Activated naive CD8-positive, alpha-beta T cell treated with anti-CD3 and anti-CD28 coated beads, Interleukin-2, amount 50 U/mL, for 16 hours (primary cell): ENCODE data around the gene EPS8L3.
"Not testable (repeated sequence)": the region's sequence is repeated elsewhere in the genome, so short reads cannot be mapped to it uniquely, and the experiment has no call there.

ENCODE experiments used
- DNase-seq: peaks from one replicate; pipeline ENCODE4 v3.0.0-alpha.2; 2020; ENCODE audit warnings: low read depth, low spot score

Gene EPS8L3

DNA sequence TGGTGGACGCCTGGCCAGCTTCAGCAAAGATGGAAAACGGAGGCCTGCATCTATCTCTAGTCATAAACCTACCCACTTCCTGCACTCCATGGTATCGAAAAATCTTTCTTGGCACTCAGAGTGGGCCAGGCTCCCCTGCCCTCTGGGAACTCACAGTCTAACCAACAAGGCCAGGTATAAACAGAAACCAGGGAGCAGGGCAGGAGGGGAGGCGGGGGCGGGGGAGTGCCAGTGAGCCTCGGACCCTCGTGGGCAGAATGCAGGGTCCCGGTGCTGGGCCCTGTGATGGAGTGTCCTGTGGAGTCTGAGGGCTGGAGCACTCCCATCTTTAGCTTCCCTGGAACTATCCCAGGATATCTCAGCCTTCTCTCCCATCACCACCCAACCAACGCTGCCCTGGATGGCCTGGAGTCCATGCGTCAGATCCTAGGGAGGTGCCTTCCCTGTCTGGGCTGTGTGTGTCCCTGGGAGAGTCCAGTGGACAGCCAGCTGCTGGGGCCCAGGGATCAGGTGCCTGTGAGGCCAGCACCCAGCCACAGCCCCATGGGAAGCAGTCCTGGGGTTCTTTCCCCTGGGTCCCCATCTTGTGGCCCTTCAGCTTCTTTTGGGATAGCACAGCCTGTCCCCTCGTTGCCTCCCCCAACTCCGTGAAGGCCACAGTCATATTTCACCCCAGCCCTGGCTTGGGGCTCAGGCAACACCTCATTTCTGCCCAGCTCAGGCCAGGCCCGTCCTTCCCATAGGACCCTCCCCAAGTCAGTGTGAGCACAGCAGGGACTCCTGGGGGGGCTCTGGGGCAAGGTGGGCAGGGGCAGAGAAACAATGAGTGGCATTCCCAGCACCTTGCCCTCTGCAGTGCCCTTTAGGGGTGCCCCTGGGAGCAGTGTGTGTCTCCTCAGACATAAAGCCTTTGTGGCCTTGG is 1.1 kb upstream of the EPS8L3 start:
- no peak for DNase-seq

DNA sequence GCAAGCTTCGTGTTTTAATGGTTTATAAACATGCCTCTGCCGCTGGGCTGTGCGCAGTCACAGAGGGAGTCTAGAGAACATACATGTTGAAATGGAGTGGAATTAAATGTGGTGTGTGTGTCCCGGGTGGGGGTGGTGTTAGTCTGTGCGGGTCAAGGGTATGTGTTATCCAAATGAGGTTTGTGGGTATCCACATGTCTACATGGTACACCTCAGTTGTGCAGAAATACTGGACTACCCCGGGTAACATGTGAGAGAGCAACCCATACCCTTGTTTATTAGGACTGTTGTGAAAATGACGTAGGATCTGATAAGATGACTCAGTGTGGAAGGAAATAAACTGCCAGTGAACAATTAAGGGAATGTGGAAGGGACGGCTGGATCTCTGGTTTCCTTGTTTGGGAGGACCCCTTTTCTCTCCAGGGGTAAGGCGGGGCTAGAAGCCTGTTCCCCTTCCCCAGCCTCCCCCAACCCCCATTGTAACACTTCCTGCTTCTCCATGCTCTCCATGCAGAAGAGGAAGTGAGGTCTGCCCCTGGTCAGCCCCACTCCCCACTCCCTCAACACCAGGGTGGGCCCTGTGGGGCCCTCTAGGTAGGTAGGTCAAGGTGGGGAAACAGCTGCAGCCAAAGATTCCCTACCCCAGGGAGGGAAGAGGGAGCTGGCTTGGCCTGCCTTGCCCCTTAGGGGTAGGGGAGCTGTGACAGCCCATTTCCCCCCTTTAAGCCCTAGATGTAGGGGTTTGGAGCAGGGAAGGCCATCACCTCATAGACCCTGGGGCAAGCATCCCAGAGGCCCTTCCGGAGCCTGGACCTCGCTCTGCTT is 690 bp downstream of the EPS8L3 start:
- DNase-seq = no peak

DNA sequence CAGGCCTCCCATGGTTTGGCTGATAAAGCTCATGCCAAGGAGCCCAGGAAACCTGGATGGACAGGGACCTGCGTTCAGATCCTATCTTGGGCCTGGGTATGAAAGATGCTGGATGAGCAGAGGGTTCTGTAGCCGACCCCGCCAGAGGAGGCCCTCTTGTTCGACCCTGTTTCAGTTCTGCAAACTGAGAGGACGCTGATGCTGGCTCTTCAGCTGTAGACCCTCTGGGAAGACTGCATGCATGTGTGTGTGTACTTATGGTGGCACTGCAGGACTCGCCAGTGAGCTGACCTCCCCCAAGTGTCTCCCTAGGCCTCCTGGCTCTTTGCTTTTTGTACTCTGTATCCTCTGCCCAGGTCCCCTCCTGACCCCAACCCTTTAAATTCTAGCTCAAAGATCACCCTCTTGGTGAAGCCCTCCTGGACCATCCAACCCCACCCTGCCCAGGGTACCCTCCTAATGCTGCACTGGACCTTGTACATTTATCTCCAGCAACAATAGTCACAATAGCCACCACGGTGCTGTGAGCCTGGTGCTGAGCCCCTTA is 1.6 kb downstream of the EPS8L3 start:
- DNase-seq = no peak

DNA sequence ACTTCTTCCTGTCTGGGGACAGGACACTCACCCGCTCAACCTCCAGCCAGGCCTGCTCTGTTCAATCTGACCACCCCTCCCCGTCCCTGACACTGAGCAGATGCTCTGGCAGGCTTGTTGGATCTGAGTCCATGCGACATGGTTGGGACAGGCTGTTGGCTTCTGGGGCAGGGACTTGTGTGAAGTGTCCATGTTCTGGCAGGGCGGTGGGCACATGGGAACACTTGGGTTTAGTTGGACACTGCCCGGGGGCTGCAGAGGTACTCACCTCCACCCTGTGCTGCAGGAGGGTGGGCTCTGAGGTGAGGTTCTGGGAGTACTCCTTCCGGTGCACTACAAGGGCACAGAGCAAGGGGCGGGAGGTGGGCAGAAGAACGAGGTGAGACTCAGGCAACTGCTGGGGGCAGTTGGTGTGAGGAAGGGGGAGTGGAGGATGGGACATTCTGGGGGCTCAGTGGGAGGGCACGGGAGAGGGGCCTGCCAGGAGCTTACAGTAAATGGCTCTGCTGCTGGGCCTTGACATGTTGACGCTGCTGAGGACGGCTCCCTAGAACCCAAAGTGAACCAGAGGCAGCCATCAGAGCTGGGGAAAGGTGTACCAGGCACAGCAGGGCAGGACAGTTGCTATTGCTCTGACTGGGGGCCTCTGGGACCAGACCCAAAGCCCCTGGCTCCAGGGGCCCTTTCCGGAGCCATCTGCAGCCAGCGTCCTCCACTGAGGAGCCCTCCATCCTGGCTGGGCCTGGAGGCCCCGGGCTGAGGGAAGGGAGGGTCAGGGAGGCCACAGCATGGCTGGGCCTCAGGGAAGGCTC is 2.3 kb downstream of the EPS8L3 start:
- no peak for DNase-seq

DNA sequence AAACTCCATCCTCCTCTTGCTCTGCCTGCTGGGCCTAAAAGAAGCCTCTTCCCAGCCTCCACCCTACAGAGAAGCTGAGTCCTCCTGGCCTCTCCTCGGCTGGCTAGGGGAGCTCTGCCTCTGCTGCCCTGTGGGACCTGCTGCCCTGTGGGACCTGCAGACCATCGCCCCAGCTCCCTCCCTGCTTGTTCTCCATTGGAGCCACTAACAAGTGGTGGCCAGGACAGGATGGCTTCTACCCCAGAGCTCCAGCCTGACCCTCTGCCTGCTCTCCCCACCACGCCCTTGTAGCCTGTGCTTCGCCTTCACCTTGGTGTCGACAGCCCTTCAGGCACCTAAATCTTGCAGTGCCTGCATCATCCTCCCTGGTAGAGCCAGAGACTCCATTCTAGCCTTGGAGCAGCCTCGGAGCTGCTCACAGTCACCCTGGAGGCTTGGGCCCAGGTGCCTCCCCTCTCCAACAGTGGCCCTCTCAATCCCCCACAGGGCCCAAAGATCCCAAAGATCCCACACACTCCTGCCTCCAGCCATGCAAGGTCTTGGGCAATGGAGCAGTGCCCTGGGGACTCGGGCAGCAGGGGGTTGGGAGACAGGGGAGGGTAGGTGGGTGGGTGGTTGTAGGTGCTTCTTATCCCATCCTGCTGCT is 3.0 kb downstream of the EPS8L3 start:
- no peak for DNase-seq

DNA sequence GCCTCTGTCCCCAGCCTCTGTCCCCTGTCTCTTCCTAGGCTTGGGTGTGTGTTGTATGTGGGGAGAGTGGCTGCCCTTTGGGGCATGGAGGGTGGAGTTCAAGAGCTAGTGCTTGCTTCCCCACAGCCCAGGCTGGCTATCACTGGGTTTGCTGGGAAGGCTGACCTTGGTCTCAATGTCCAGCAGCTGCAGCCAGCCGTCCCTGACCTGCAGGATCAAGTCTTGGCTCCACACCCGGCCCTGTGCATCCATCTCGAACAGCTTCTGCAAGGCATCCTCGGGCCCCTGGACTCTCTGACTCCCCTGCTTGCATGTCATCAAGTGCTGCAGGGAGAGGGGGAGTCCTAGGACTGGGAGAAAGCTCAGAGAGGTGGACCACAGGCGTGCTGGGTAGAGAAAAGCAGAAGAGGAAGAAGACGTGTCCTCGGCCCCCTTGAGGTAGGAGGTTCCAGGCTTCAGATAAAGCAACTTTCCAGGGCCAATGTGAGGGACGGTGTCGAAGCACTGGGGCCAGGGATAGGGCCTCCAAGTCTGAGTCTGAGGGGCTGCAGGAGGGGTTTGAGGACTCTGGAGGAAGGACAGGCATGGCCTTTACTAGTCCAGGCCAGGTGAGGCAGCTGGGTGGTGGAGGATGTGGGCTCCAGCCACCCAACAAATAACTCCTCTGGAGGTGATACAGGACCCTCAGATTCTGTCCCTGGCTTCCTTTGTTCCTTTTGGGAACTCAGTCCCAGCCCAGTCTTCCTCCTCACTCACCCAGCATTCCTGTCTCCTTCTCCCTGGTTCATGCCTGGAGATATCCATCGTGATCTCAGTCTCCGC is 4.0 kb downstream of the EPS8L3 start:
- no peak for DNase-seq

DNA sequence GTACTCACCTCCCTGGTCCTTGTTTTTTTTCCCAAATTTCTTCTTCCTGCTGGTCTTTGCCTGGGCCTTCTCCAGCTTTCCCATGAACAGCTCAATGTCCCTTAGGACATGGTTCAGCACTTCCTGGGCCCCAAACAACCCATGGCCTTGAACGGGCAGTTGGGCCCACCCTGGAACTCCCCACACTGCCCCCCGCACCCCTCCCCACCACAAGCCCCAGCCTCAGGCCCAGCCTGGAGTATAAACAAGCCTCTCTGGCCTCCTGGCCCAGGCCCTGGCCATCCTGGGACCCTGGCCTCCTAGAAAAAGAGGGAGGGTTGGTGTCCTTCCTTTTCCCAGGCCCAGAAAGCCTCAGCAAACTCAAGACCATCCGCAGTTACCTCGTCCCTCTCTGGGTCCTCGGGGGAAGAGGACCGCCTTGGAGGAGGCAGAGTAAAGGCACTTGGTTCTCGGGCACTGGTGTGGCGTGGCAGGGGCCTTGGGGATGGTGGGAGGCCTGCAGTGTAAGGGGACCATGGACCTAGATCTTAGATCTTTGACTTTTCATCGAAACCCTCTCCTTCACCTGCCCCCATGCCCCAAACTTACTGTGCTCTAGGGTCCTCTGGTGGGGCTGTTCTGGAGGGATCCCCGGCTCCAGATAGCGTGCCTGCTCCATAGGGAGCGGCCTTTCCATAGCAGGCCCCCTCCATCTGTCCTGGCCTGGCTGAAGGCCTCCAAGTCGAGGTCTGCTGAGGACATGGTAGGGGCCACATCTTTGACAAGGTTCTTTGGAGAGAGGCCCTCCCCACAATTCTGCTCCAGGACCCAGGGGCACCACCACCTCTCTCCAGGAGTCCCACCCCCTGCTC is 5.6 kb downstream of the EPS8L3 start:
- DNase-seq = no peak

DNA sequence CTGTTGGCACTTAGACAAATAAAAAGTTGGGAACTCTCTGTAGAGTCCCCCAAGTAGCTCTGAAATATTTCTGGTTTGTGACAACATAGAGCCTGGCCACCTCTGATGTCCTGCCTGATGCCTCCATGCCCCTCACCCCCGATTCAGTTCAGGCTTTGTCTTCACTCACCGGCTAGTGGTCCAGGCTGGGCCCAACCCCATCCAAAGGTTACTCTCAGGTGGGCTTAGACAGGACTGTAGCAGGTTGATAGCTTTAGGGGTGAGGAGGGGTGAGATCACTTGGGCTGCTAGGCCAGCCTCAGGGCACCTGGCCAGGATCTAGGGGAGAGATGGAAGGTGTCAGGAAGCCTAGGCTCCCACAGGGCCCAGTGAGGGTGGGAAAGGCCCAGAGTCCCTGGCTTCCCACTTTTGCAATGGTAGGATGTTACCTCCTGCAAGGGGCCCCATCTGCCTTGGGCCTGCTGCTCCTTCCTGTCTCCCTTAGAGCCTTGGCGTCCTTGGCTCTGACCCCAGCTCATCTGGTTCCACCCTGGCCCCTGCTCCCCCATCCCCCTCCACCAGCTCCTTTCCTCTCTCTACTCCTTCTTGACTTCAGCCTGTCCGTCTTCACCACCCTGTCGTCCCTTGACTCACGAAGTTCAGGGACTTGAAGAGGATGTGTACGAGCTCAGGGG is 6.7 kb downstream of the EPS8L3 start:
- DNase-seq = no peak

DNA sequence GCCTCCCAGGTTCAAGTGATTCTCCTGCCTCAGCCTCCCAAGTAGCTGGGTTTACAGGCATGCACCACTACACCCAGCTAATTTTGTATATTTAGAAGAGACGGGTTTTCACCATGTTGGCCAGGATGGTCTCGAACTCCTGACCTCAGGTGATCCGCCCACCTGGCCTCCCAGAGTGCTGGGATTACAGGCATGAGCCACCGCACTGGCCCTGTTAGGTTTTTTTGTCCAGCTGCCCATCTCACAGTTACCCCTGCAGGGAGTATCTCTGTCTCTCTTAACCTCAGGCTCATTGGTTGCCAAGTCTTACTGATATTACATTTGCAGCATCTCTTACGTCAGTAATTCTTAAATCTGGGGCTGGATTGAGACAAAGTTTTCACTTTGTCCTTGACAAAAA is 7.4 kb downstream of the EPS8L3 start:
- not testable (repeated sequence) for DNase-seq

DNA sequence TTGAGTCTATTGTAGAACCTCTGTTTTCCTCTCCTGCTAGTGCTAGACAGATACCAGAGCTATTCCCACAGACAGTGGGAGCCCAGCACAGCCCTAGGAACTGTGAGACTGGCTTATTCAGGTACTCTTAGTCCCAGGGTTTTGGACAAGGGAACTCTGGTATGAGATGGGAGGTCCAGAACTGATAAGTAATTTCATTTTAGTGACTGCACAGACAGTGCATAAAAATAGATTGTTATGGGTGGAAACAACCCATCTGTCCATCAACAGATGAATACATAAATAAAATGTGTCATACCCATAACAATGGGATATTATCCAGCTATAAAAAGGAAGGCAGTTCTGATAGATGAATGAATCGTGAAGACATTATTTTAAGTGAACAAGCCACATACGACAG is 9.0 kb downstream of the EPS8L3 start:
- no peak for DNase-seq

DNA sequence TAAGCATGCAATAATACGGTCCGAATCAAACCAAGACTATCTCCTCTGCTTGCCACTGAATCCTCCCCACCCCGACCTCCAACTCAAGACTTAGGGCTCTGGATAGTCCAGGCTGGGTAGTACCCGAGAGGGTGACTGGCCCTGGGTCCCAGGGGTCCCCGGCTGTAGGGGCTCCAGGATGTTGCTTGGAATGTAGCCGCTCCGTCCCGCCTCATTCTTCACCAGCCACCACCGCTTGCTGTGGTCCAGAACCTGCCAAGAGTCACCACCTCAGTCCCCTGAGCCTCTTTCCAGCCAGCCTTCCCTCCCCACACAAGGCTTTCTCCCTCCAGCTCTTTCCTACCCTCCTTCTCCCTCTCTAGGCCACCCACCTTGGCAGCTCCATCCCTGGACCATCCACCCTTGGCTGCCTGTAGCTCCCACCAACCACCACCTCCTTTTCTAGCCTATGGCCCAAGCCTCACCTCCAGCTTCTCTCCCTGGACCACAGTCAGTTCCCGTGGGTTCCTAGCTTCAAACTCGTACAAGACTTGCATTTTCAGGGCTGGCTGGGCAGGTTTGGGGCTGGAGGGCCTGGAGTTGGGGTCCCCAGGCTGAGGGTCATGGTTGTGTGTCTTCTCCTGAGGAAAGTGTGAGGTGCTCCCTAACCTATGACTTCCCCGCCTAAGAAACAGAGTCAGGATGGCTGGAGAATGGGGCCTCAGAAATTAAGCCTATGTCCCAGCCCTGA is 12.0 kb downstream of the EPS8L3 start:
- no peak for DNase-seq

DNA sequence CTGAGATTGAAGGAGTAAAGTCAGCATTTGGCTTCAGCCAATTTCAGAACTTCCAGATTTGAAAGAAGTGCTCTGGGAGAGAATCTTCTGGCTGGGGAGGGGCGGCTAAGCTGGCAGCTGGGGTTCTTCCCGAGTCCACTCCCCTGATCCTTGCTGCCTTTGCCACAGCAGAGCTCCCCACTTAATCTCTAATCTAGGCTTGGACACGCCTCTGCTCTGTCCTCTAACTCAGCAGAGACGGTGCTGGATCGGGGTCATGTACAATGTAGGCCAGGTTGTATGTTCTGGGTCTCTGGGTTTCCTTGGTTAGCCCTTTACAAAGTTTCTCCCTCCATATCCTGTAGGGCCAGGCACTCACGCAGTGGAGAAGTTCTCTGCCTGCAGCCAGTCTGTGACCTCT is 12.8 kb downstream of the EPS8L3 start:
- no peak for DNase-seq

DNA sequence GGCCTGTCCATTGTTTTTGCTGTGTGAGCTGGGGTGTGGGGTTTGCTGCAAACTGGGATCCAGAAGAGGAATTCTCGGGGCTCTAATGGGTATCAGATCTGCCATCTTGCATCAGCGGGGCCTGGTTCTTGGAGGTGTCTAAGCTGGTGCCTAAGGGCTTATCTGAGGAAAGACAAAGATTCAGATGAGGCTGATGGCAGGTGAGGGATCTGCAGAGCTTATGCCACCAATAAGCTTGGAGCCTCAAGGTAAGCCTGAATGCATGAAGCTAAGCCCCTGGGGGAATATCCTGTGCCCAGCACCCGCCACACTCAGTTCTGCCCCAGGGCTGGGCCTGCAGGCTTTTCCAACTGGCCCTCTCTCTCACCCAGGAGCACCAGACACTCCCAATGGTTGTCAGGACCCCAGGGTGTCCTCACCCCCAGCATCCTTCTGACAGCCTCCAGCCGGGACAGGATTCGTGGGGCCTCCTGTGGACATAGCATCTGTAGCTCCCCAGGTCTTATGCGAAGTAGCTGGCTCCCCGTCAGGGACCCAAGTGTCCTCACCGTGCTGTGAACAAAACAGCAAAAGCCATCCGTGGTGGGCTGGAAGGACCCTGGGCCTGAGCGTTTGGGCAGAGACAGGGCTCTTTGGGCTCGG is 13.4 kb downstream of the EPS8L3 start:
- DNase-seq = no peak

DNA sequence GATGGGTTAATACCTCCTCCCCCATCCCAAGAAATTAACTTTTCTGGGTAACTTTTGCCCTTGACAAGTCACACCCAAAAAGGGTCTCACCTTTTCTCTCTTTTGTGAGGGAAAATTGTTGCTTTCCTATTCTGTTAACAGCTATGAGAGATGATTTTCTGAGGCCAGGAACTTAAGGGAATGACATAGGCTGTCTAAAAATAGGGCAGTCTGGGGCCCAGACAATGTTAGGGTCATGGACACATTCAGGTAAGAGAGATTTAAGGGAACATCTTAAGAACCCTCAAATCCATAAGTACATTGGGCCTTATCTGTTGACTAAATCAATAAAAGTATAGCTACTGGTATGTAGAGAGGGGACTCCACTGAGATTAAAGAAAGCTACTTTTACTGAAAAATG is 14.5 kb downstream of the EPS8L3 start:
- no peak for DNase-seq

DNA sequence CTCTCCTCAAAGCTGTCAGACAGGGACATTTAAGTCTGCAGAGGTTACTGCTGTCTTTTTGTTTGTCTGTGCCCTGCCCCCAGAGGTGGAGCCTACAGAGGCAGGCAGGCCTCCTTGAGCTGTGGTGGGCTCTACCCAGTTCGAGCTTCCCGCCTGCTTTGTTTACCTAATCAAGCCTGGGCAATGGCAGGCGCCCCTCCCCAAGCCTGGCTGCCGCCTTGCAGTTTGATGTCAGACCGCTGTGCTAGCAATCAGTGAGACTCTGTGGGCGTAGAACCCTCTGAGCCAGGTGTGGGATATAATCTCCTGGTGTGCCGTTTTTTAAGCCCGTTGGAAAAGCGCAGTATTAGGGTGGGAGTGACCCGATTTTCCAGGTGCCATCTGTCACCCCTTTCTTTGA is 15.4 kb downstream of the EPS8L3 start:
- not testable (repeated sequence) for DNase-seq

DNA sequence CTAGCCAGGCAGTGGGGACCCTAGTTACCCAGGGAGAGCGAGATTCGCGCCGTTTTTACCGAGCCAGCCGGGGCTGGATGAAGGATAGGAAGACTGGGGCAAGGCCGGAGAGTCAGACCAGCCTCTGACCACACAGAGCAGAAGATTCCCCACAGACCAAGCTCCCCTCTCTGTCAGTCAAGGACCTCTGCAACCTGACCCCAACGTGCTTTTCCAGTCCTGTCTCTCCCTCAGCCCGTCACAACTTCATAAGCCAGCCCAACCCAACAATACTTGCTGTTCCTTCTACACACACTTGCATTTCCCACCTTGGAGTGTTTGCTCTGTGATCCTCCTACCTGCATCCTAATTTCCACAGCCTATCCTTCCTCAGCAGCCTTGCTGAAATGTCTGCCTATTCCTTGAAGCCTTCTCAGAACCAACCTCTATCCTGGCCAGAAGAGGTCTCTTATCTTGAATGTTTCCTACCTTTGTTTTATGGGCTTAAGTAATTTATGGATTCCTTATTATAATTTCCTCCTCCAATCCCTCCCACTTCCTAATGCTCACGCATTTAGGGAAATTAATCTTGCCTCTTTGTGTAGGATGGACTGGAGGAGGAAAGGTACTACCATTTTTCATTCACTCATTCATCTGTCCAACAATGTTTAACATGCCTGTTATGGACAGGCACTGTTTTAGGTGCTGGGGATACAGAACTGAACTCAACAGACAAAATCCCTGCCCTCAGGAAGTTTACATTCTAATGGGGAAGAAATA is 22.9 kb downstream of the EPS8L3 start, which contains the start of gene GSTM3:
TSS of gene GSTM3 (minus strand) at position 424 of the 759 bp plus-strand sequence. CDS start 751 bp downstream, outside the sequence.
- no peak for DNase-seq
